ENCODE results near the gene TSG101.

Gene TSG101, protein sequence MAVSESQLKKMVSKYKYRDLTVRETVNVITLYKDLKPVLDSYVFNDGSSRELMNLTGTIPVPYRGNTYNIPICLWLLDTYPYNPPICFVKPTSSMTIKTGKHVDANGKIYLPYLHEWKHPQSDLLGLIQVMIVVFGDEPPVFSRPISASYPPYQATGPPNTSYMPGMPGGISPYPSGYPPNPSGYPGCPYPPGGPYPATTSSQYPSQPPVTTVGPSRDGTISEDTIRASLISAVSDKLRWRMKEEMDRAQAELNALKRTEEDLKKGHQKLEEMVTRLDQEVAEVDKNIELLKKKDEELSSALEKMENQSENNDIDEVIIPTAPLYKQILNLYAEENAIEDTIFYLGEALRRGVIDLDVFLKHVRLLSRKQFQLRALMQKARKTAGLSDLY

GRCh38 chr11:18526521-18527296 lies at the start of gene TSG101:
Gene TSG101 (minus strand): TSS chr11:18526942. CDS start chr11:18526816, 126 bp downstream.
- peak; percentile 94 for DNase-seq (ENCODE audit: low spot score)

DNA sequence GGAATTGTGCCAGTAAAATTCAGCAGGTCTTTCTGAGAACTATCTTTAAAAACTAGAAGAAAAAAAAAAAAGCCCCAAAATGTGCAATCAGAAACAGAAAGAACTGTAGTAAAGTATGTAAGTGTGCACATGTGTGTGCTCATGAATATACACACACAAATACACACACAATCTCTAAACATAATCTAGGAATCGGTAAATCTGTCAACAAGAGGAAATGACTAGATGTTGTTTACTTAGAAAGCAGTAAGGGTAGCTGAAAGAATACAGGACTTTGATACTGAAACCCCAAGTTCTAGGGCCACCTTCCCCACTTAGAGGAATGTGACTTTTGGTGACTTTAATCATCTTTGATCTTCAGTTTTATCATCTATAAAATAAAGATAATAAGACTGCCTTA lies 48.6 kb upstream of the TSG101 start:
- DNase-seq (ENCODE audit: low spot score), result no peak

DNA sequence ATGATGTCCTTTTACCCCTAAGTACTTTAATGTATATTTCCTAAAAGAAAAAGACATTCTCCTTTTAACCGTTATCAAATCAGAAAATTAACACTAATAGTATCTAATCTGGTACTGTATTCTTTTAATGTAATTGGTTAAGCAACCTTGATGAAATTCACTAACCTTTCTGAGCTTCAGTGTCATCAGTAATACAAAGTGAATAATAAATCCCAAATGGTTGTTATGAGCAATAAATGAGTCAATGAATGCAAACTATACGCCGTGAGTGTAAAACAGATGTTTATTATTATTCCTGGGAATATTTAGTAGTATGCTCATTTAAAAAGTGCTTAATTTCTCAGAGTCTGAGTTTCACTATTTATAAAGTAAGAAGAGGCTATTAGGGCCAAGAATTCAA lies 40.3 kb upstream of the TSG101 start:
- DNase-seq (ENCODE audit: low spot score), result no peak

- no peak for DNase-seq (ENCODE audit: low spot score)
These were observed 39.7 kb upstream of the TSG101 start for GRCh38 chr11:18566406-18566805.

GRCh38 chr11:18564149-18564548 lies 37.4 kb upstream of the TSG101 start:
- no peak for DNase-seq (ENCODE audit: low spot score)

DNA sequence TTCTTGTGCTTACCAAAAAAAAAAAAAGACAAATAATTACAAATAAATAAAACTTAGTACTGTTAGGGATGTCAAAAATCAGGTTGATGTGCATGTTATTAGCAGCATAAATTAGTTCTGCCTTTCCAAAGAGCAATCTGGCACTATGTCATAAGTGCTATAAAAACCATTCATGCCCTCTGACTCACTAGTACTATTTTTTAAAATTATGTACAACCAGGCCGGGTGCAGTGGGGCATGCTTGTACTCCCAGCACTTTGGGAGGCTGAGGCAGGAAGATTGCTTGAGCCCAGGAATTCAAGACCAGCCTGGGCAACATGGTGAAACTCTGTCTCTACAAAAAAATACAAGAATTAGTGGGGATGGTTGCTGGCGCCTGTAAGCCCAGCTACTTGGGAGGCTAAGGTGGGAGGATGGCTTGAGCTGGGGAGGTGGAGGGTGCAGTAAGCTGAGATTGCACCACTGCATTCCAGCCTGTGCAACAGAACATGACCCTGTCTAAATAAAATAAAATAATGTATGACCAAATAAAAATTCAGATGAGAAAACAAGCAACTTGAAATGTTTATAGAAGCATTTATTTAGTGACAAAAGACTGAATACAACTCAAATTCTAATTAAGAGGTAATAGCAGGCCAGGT lies 36.5 kb upstream of the TSG101 start:
- DNase-seq (ENCODE audit: low spot score), result no peak

DNA sequence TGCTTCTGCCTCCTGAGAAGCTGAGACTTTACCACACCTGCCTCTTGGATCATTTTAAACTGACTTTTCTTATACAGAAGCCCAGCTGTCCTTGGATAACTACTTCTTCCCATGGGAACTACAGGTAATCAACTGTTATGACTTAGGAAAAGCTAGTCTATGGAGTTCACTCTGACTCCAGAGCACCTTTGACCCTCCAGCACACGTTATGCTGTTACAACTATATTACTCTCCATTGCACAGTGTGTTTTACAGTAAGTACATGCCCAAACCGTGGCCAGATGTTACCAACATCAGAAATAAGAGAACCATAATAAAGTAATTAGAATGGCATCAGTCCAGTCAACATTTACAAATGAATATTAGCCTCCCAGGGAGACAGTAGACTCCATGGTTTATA lies 21.3 kb upstream of the TSG101 start:
- DNase-seq (ENCODE audit: low spot score), result no peak

DNA sequence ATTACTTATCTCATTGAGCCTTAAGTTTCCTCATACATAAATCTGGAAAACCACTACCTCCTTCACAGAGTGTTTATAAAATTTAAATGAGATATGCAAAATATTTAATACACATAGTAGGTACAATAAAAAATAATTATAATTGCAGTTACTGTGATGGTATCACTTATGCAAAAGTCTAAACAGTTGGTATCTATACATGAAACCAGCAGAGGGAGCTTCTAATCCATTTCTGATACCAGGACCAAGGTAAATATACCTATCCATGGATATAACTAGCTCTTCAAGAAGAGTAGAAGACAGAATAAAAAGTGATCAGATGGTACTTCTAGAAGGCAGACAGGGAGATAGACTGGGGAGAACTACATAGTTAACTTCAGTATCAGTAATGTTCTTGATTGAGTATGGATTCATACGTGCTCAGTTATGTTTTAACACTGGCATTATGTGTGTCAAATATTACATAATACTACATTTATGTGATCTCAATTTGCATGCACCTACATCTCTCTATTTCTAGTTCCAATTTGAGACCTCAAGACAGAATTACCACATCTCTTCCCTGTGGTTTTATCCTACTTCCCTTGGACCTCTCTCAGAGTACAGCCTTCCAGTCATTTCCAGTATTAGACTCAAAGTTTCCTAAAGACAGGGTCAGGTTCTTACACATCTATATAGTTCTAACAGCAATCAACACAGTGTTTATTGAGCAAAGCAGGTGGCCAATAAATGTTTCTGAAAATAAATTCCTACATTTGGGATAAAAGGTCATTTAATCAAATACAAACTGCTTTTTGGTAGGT lies 13.7 kb upstream of the TSG101 start:
- peak; percentile 15 for DNase-seq (ENCODE audit: low spot score)

DNA sequence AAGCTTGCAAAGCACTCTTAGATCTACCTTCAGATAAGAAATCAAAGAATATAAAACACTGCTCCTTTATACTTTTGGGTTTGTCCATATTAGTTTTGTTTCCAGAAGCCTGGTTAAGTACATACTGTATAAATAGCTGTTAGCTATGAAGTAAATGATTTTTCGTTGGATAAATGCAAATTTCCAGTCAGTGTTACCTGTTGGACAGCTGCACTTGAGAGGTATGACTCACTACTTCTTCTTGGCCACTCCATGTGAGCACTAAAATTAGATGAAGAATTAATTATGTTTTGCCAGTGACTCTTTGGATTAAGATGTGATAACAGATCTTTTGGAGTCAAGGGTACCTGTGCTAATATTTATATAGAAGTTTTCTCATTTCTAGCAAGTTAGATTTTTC lies 9.5 kb upstream of the TSG101 start:
- DNase-seq (ENCODE audit: low spot score), result no peak

DNA sequence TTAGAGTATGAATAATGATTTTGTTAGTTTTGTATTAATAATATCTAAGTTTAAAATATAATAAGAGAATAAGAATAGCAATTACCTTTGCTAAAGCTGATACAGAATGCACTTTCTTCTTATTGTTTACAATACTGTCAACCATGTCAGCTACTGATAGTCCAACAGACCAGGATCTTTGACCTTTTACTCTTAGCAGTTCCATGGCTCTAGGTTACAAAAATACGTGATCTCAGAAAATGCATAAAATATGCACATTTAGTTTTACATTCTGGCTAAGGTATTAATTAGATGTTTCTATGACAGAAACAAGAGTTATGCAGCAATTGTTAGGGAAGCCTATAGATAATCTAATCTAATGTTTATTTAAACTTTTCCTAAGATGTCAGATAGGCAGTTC lies 7.5 kb upstream of the TSG101 start:
- DNase-seq (ENCODE audit: low spot score), result no peak

DNA sequence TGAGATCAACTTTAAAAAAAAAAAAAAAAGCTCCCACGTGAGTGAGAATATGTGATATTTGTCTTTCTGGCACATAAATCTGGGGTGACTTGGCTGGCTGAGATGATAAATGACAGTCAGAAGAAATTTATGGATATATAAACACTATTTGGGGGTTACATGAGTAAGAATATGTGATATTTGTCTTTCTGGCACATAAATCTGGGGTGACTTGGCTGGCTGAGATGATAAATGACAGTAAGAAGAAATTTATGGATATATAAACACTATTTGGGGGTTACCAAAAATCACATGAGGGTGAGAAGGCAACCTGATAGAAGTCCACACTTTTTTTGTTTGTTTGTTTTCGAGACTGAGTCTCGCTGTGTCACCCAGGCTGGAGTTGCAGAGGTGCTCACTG lies 6.6 kb upstream of the TSG101 start:
- DNase-seq (ENCODE audit: low spot score), result no peak

DNA sequence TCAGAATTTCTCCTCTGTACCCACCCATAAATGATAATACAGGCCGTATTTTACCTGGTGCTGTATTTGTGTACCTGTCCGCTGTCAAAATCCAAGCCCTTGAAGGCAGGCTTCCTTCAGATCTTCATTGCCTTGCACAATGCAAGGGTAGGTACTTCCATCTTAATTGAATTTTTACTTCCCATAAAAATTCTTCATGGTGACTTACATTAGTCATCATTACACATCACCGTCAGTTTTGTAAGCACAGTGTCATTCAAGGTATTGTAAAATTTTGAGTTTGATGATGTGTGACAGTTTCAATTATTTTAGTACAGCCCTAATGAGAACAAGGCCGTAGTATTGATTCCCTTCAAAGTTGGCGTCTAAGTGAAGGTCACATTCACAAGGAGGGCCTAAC lies 770 bp upstream of the TSG101 start:
- DNase-seq (ENCODE audit: low spot score), result no peak

DNA sequence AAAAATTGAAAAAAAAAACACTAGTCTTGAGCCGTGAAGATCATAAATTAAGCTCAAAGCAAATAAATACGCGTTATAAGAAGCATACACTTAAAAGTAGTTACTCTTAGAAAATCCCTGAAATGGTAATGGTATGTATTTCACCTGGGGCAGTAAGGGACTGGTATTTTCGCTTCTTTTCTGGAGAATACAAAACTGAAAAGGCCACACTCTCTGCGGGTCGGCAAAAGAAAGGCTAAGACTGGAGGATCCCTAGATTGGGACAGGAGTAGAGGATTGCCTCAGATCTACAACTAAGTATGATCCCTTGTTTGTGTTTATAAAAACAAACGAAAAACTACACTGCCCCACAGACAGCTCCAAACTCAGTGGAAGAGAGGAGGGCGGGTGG lies 617 bp downstream of the TSG101 start:
- no peak for DNase-seq (ENCODE audit: low spot score)

DNA sequence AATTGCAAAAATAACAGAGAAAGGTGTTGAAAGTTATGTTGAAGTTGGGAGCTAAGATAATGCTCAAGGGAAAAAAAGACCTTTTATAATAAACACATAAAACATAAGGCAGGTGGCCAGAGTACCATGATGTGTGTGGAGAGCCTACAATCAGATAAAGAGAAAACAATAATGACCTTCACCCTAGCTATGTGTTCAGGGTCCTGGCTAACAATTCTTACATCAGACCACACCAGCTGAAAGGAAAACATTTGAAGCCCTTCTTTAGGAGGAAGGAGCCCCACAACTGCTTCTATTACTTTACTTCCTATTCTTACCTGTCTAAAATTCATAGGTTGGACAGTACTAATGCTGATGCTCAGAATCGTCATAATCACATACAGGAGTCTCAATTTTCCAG lies 2.5 kb downstream of the TSG101 start:
- no peak for DNase-seq (ENCODE audit: low spot score)

DNA sequence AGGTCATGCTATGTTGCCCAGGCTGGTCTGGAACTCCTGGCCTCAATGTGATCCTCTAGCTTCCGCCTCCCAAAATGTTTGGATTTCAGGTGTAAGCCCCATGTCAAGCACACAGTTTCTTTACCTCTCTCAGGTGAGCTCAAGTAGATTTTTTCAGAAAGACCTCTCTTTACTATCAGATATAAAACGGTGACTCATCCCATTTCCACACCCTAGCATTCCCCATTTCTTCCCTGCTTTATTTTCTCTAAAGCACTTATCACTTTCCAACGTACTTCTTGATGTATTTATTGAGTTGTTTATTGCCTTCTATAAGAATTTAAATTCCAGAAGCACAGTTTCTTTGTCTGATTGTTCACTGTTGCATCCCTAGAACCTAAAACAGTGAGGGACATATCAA lies 3.7 kb downstream of the TSG101 start:
- no peak for DNase-seq (ENCODE audit: low spot score)

GRCh38 chr11:18522388-18522787 lies 4.4 kb downstream of the TSG101 start:
- DNase-seq (ENCODE audit: low spot score), result no peak

GRCh38 chr11:18521122-18521521 lies 5.6 kb downstream of the TSG101 start:
- DNase-seq (ENCODE audit: low spot score), result no peak

- DNase-seq (ENCODE audit: low spot score), result no peak
These were observed 24.4 kb downstream of the TSG101 start for GRCh38 chr11:18502352-18502751.

- DNase-seq (ENCODE audit: low spot score), result no peak
These were observed 25.1 kb downstream of the TSG101 start for GRCh38 chr11:18501629-18502028.

DNA sequence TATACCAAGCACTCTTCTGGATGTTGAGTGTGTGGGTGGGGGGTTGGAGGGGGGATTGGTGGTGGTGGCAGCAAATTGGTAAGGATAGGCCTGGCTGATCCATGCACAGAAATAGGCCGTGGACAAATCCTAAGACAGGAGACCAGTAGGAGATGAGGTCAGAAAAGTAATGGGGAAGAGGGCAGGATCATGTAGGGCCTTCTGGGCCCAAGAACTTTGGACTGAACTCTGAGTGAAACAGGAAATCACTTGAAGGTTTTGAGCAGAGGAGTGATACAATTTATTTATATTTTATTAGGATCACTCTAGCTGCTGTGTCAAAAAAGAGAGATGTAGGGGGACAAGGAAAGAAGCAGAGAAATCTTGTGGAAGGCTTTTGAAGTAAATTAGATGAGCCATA lies 28.7 kb downstream of the TSG101 start:
- no peak for DNase-seq (ENCODE audit: low spot score)

- DNase-seq (ENCODE audit: low spot score), result no peak
These were observed 31.0 kb downstream of the TSG101 start for GRCh38 chr11:18495703-18496102.

GRCh38 chr11:18495271-18495670 lies 31.5 kb downstream of the TSG101 start:
- DNase-seq (ENCODE audit: low spot score), result no peak

Data from D341Med (cell line).